A549 treated with DMSO at 1 μM for 4 hours (cell line): ENCODE data around the gene UQCC5. TPM values are rescaled to one million over a fixed set of nuclear protein-coding genes. Genes with fewer than 3 reads are reported as not detected.

Experiments used
- total RNA-seq: library from RNA; stranded (reverse); fragments of 200-300 nt; extraction: Qiagen RNA extraction; gene quantifications from 5 replicates; pipeline ENCODE4 v1.2.3, GENCODE V29; 2022; ENCODE audit warnings: low read depth

The UQCC5 gene
- total RNA-seq = 52.0 to 85.4 TPM (median 56.0 TPM) in 5 replicates

GRCh38 chr3:52536369-52537164 is at the start of gene UQCC5:
Gene UQCC5 (plus strand): TSS chr3:52536605. CDS start chr3:52536756, 151 bp downstream.

GRCh38 chr3:52494886-52495495 is 41.4 kb upstream of the UQCC5 start, which contains the start of gene STAB1:
Gene STAB1 (plus strand): TSS chr3:52495338. CDS start chr3:52495414, 76 bp downstream.

GRCh38 chr3:52533623-52534280 is 2.7 kb upstream of the UQCC5 start, which contains the start of gene NT5DC2:
Gene NT5DC2 (minus strand): TSS chr3:52533857. CDS start chr3:52533737, 120 bp downstream.

Other genes with a start within 250 kb of the UQCC5 start
- 3.6 to 4.8 TPM (median 4.3 TPM) in 5 replicates for gene GLYCTK, start 248.8 kb upstream of the UQCC5 start, total RNA-seq
- gene DNAH1, start 220.3 kb upstream of the UQCC5 start, total RNA-seq = 0.72 to 1.1 TPM (median 0.85 TPM) in 5 replicates
- gene BAP1, start 126.6 kb upstream of the UQCC5 start, total RNA-seq = 32.8 to 40.9 TPM (median 40.1 TPM) in 5 replicates
- gene PHF7, start 125.9 kb upstream of the UQCC5 start, total RNA-seq = 2.5 to 3.4 TPM (median 3.0 TPM) in 5 replicates
- 0.03 to 0.30 TPM (median 0.09 TPM) in 5 replicates for gene SEMA3G, start 91.5 kb upstream of the UQCC5 start, total RNA-seq
- 1.2 to 2.0 TPM (median 1.4 TPM) in 5 replicates for gene TNNC1, start 82.6 kb upstream of the UQCC5 start, total RNA-seq
- gene NISCH, start 81.0 kb upstream of the UQCC5 start, total RNA-seq = 10.2 to 16.1 TPM (median 14.6 TPM) in 5 replicates
- gene STAB1, start 41.3 kb upstream of the UQCC5 start, total RNA-seq = not detected in 5 replicates
- 90.1 to 108 TPM (median 96.0 TPM) in 5 replicates for gene NT5DC2, start 2.7 kb upstream of the UQCC5 start, total RNA-seq
- gene PBRM1, start 149.3 kb downstream of the UQCC5 start, total RNA-seq = 12.6 to 20.0 TPM (median 18.3 TPM) in 5 replicates
- gene GNL3, start 149.4 kb downstream of the UQCC5 start, total RNA-seq = 99.4 to 152 TPM (median 112 TPM) in 5 replicates
- gene GLT8D1, start 169.2 kb downstream of the UQCC5 start, total RNA-seq = 33.1 to 41.7 TPM (median 37.2 TPM) in 5 replicates
- gene SPCS1, start 169.5 kb downstream of the UQCC5 start, total RNA-seq = 142 to 172 TPM (median 166 TPM) in 5 replicates
- gene NEK4, start 234.3 kb downstream of the UQCC5 start, total RNA-seq = 12.3 to 15.7 TPM (median 15.0 TPM) in 5 replicates
- gene ITIH1, start 241.0 kb downstream of the UQCC5 start, total RNA-seq = not detected in 5 replicates